H9 (cell line): Measurements from ENCODE around the gene GPD2. TPM values are rescaled to one million over a fixed set of nuclear protein-coding genes. Genes with fewer than 3 reads are reported as not detected.

Experiments used
- DNase-seq: peaks from one replicate; pipeline ENCODE4 v3.0.0-alpha.2; 2017
- H2AFZ ChIP-seq: one replicate; pipeline ENCODE4 v1.6.1; 2013; ENCODE audit warnings: mild to moderate bottlenecking, low read length, control low read depth, moderate library complexity
- H2AK5ac ChIP-seq: 2 replicates; pipeline ENCODE4 v1.6.1; 2013; ENCODE audit warnings: low read length, control low read depth, mixed read lengths; ENCODE audit not compliant: insufficient read length
- H2BK120ac ChIP-seq: one replicate; pipeline ENCODE4 v1.6.1; 2013; ENCODE audit warnings: low read depth, mild to moderate bottlenecking, low read length, control low read depth, inconsistent platforms; ENCODE audit not compliant: poor library complexity, severe bottlenecking
- H2BK12ac ChIP-seq: 2 replicates; pipeline ENCODE4 v1.6.1; 2013; ENCODE audit warnings: low read length, control low read depth, mixed read lengths, low read depth; ENCODE audit not compliant: insufficient read length
- H2BK15ac ChIP-seq: 2 replicates; pipeline ENCODE4 v1.6.1; 2013; ENCODE audit warnings: low read depth, low read length, control low read depth
- H2BK20ac ChIP-seq: one replicate; pipeline ENCODE4 v1.6.1; 2013; ENCODE audit warnings: low read depth, mild to moderate bottlenecking, low read length, control low read depth, inconsistent platforms; ENCODE audit not compliant: poor library complexity, severe bottlenecking
- H2BK5ac ChIP-seq: 2 replicates; pipeline ENCODE4 v1.6.1; 2013; ENCODE audit warnings: low read length, control low read depth, mixed read lengths; ENCODE audit not compliant: insufficient read length
- H3K14ac ChIP-seq: 2 replicates; pipeline ENCODE4 v1.6.1; 2013; ENCODE audit warnings: low read length, control low read depth; ENCODE audit not compliant: insufficient read depth
- H3K18ac ChIP-seq: 2 replicates; pipeline ENCODE4 v1.6.1; 2013; ENCODE audit warnings: low read depth, mild to moderate bottlenecking, mixed read lengths, low read length, control low read depth; ENCODE audit not compliant: insufficient read length
- H3K23ac ChIP-seq: 2 replicates; pipeline ENCODE4 v1.6.1; 2013; ENCODE audit warnings: low read length, control low read depth, mixed read lengths, low read depth; ENCODE audit not compliant: insufficient read length
- H3K23me2 ChIP-seq: 2 replicates; pipeline ENCODE4 v1.6.1; 2013; ENCODE audit warnings: low read depth, mild to moderate bottlenecking, mixed read lengths, low read length, control low read depth; ENCODE audit not compliant: insufficient read length, poor library complexity, severe bottlenecking
- H3K27ac ChIP-seq: 2 replicates; pipeline ENCODE4 v1.5.1; 2013; ENCODE audit warnings: low read length, control low read depth, mixed read lengths, low read depth; ENCODE audit not compliant: insufficient read length
- H3K27me3 ChIP-seq: 2 replicates; pipeline ENCODE4 v1.6.1; 2013; ENCODE audit warnings: low read length, control low read depth, inconsistent platforms; ENCODE audit not compliant: insufficient read depth
- H3K4ac ChIP-seq: 2 replicates; pipeline ENCODE4 v1.6.1; 2013; ENCODE audit warnings: low read depth, mild to moderate bottlenecking, control low read depth, inconsistent platforms, low read length, moderate library complexity
- H3K4me1 ChIP-seq: 2 replicates; pipeline ENCODE4 v1.6.1; 2013; ENCODE audit warnings: low read length, control low read depth, inconsistent platforms; ENCODE audit not compliant: insufficient read depth
- H3K4me2 ChIP-seq: 2 replicates; pipeline ENCODE4 v1.6.1; 2013; ENCODE audit warnings: low read length, control low read depth, mixed read lengths; ENCODE audit not compliant: insufficient read length, insufficient read depth
- H3K56ac ChIP-seq: 2 replicates; pipeline ENCODE4 v1.6.1; 2013; ENCODE audit warnings: low read depth, mild to moderate bottlenecking, mixed read lengths, low read length, control low read depth; ENCODE audit not compliant: insufficient read length
- H3K79me1 ChIP-seq: 2 replicates; pipeline ENCODE4 v1.6.1; 2013; ENCODE audit warnings: low read depth, mild to moderate bottlenecking, moderate library complexity, low read length, control low read depth, inconsistent platforms; ENCODE audit not compliant: insufficient read depth, poor library complexity, severe bottlenecking
- H3K79me2 ChIP-seq: 2 replicates; pipeline ENCODE4 v1.6.1; 2013; ENCODE audit warnings: low read length, control low read depth, inconsistent platforms; ENCODE audit not compliant: insufficient read depth
- H3K9ac ChIP-seq: 2 replicates; pipeline ENCODE4 v1.6.1; 2013; ENCODE audit warnings: low read length, control low read depth, mixed read lengths; ENCODE audit not compliant: insufficient read length; ENCODE audit errors: extremely low read depth
- H3K9me3 ChIP-seq: one replicate; pipeline ENCODE4 v1.6.1; 2013; ENCODE audit warnings: low read depth, low read length, inconsistent platforms; ENCODE audit not compliant: control insufficient read depth
- H3T11ph ChIP-seq: one replicate; pipeline ENCODE4 v1.6.1; 2013; ENCODE audit warnings: mild to moderate bottlenecking, low read length, control low read depth, inconsistent platforms
- H4K20me1 ChIP-seq: one replicate; pipeline ENCODE4 v1.6.1; 2013; ENCODE audit not compliant: control insufficient read depth, insufficient read length, insufficient read depth
- H4K5ac ChIP-seq: 2 replicates; pipeline ENCODE4 v1.6.1; 2013; ENCODE audit warnings: low read depth, mild to moderate bottlenecking, mixed read lengths, low read length, control low read depth; ENCODE audit not compliant: insufficient read length
- H4K8ac ChIP-seq: replicated peaks from 2 replicates; pipeline ENCODE4 v1.6.1; 2013; ENCODE audit warnings: low read length, control low read depth, mixed read lengths, low read depth; ENCODE audit not compliant: insufficient read length
- H4K91ac ChIP-seq: 2 replicates; pipeline ENCODE4 v1.6.1; 2013; ENCODE audit warnings: low read depth, mild to moderate bottlenecking, moderate library complexity, mixed read lengths, low read length, control low read depth; ENCODE audit not compliant: insufficient read length
- H3K27ac Mint-ChIP-seq, 3 experiments: 2 replicates in 2 of 3; 3 replicates in 1 of 3; pipeline ENCODE4 v1.8.0; 2020 to 2021; ENCODE audit warnings: mixed read lengths in 3 of 3, mild to moderate bottlenecking in 1 of 3, moderate library complexity in 1 of 3
- H3K27me3 Mint-ChIP-seq: 2 replicates; pipeline ENCODE4 v1.8.0; 2021; ENCODE audit warnings: low read depth, mild to moderate bottlenecking, moderate library complexity, mixed read lengths
- H3K36me3 Mint-ChIP-seq, 3 experiments: 2 replicates in 2 of 3; 3 replicates in 1 of 3; pipeline ENCODE4 v1.8.0; 2020 to 2021; ENCODE audit warnings: low read depth in 3 of 3, mixed read lengths in 3 of 3; ENCODE audit not compliant: insufficient read depth in 1 of 3
- H3K4me1 Mint-ChIP-seq, 2 experiments: 2 replicates each; pipeline ENCODE4 v1.8.0; 2020; ENCODE audit warnings: mixed read lengths in 2 of 2
- H3K4me3 Mint-ChIP-seq, 2 experiments: 2 replicates in 1 of 2; 3 replicates in 1 of 2; pipeline ENCODE4 v1.8.0; 2020 to 2021; ENCODE audit warnings: mild to moderate bottlenecking in 2 of 2, mixed read lengths in 2 of 2, moderate library complexity in 1 of 2
- H3K9me3 Mint-ChIP-seq, 2 experiments: 2 replicates in 1 of 2; 3 replicates in 1 of 2; pipeline ENCODE4 v1.8.0; 2020; ENCODE audit warnings: mild to moderate bottlenecking in 2 of 2, mixed read lengths in 2 of 2, moderate library complexity in 1 of 2
- CTCF ChIP-seq: fragments of 200-600 bp; sonication (generic); conservative IDR thresholded peaks from 3 replicates; pipeline ENCODE4 v1.8.0; 2021; ENCODE audit warnings: antibody characterized with exemption, mild to moderate bottlenecking
- WGBS: extraction: QIAGEN DNeasy Blood & Tissue Kit; methylation state at CpG from one replicate; pipeline ENCODE4 v1.1.7; 2013; ENCODE audit warnings: missing lambda C conversion rate, low lambda C conversion rate, mixed read lengths; ENCODE audit not compliant: insufficient read length; ENCODE audit errors: extremely low coverage; 5-methylcytosine and 5-hydroxymethylcytosine counted together
- total RNA-seq: library from RNA; stranded (reverse); gene quantifications from 2 replicates; pipeline ENCODE4 v1.2.1, GENCODE V29; 2021

GPD2 gene
- total RNA-seq, 1 experiment from 2014 or later: 46.0 TPM

GRCh38 chr2:156397229-156397628 is 39.0 kb upstream of the GPD2 start:
- peaks cover 0 to 4% (median 0%) of the 10 kb centered on the region in 3 experiments; a peak in 1 of 7 replicates for H3K36me3 Mint-ChIP-seq
- no peak overlapping the region for H3K18ac ChIP-seq
- peaks cover 0 to 4% of the 10 kb centered on the region in 2 experiments; a peak in 2 of 5 replicates for H3K9me3 Mint-ChIP-seq
- WGBS: no CpG with 5 or more reads among the region's 4 CpGs
- H2BK120ac ChIP-seq: no peak overlapping the region
- H3K27me3 ChIP-seq: no peaks in the 10 kb centered on the region
- peaks cover 22% of the 10 kb centered on the region for H3K27me3 Mint-ChIP-seq
- no peak overlapping the region for H3K27ac ChIP-seq
- H3K23me2 ChIP-seq: peaks cover 13% of the 10 kb centered on the region
- no peak overlapping the region for H3T11ph ChIP-seq
- DNase-seq: no peak
- no peak for TF ChIP-seq CTCF
- no peak overlapping the region for H3K4ac ChIP-seq
- no peak overlapping the region for H4K91ac ChIP-seq
- no peak overlapping the region for H3K4me3 Mint-ChIP-seq
- H3K14ac ChIP-seq: no peak overlapping the region
- H3K56ac ChIP-seq: no peak overlapping the region
- no peak overlapping the region for H4K8ac ChIP-seq
- H2AFZ ChIP-seq: no peak overlapping the region
- H3K79me1 ChIP-seq: no peaks in the 10 kb centered on the region
- peaks cover 11 to 19% of the 10 kb centered on the region in 2 experiments for H3K4me1 Mint-ChIP-seq
- no peaks in the 10 kb centered on the region for H3K9me3 ChIP-seq
- no peaks in the 10 kb centered on the region for H4K20me1 ChIP-seq
- no peak overlapping the region for H2BK12ac ChIP-seq
- no peak overlapping the region for H2BK15ac ChIP-seq
- H3K79me2 ChIP-seq: no peaks in the 10 kb centered on the region
- no peak overlapping the region for H2BK20ac ChIP-seq
- no peak overlapping the region for H3K27ac Mint-ChIP-seq
- H3K4me1 ChIP-seq: no peaks in the 10 kb centered on the region
- no peak overlapping the region for H3K9ac ChIP-seq
- H4K5ac ChIP-seq: no peak overlapping the region
- no peak overlapping the region for H2AK5ac ChIP-seq
- H3K4me2 ChIP-seq: no peak overlapping the region
- H2BK5ac ChIP-seq: no peak overlapping the region
- no peak overlapping the region for H3K23ac ChIP-seq
